Cardiac fibroblast (primary cell): ENCODE measurements around the gene SHFL.

Experiments used
- DNase-seq, 2 donors: peaks; one replicate each; pipeline versions ENCODE4 v3.0.0 to v3.0.0-alpha.2; 2010; ENCODE audit warnings: low read depth in 2 of 2
- H3K4me3 ChIP-seq, 2 donors: replicated peaks in 1 of 2; 1 replicate in 1 of 2; 2 replicates in 1 of 2; pipeline ENCODE4 v1.5.1; 2011; ENCODE audit warnings: low read depth in 2 of 2, low read length in 2 of 2, mild to moderate bottlenecking in 2 of 2, moderate library complexity in 1 of 2
- TF ChIP-seq, protein P1 (sequence below): IDR thresholded peaks from one replicate; pipeline ENCODE4 v1.5.1; 2011; ENCODE audit warnings: low read depth, mild to moderate bottlenecking, low read length, inconsistent platforms

The SHFL gene

DNA sequence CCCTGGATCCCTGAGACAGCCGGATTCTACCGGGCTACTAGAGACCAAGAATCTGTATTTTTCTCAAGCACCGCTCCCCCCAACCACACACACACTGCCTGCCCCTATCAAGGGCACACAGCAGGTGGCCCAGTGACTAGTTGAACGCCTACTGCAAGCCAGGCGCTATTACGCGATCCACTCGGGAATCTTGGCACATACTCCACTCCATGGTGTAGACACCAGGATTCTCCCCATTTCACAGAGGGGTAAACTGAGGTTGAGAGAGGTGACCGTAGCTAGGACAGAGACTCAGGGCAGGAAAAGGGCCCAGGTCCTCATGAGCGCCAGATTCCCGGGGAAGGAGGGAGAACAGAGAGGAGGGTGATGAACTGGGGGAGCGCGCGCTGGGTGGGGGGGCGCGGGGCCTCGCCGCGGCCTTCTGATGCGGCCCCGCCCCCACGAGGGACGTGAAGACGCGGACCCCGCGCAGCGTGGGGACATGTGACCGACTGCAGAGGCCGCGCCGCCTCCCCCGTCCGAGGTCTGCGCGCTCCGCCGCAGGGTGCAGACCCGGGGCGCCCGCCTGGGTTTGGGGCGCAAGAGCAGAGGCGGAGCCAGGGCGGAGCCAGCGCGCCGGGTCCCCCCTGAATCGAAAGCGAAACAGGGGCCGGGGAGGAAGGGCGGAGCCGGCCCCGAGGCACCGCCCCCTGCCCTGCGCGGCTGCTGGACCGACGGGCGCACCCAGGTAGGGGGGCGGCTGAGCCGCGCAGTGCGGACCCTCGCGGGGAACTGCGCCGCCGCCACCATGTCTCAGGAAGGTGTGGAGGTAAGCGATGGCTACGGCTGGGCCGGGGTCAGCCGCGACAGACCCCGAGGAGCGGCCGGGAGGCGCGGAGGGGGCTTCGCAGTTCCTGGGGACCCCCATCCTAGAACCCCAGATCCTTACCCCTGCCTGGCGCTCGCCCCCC is at the start of gene SHFL:
Gene SHFL, plus strand, starts transcription at position 677 of the 950 bp plus-strand sequence. Its CDS starts 111 bp downstream, at position 788.
- H3K4me3 ChIP-seq, result peak within 1 kb of the TSS; percentile 97 to 99
- peak; percentile 48 to 72 for DNase-seq
- TF ChIP-seq, protein P1, sequence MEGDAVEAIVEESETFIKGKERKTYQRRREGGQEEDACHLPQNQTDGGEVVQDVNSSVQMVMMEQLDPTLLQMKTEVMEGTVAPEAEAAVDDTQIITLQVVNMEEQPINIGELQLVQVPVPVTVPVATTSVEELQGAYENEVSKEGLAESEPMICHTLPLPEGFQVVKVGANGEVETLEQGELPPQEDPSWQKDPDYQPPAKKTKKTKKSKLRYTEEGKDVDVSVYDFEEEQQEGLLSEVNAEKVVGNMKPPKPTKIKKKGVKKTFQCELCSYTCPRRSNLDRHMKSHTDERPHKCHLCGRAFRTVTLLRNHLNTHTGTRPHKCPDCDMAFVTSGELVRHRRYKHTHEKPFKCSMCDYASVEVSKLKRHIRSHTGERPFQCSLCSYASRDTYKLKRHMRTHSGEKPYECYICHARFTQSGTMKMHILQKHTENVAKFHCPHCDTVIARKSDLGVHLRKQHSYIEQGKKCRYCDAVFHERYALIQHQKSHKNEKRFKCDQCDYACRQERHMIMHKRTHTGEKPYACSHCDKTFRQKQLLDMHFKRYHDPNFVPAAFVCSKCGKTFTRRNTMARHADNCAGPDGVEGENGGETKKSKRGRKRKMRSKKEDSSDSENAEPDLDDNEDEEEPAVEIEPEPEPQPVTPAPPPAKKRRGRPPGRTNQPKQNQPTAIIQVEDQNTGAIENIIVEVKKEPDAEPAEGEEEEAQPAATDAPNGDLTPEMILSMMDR, result no peak

DNA sequence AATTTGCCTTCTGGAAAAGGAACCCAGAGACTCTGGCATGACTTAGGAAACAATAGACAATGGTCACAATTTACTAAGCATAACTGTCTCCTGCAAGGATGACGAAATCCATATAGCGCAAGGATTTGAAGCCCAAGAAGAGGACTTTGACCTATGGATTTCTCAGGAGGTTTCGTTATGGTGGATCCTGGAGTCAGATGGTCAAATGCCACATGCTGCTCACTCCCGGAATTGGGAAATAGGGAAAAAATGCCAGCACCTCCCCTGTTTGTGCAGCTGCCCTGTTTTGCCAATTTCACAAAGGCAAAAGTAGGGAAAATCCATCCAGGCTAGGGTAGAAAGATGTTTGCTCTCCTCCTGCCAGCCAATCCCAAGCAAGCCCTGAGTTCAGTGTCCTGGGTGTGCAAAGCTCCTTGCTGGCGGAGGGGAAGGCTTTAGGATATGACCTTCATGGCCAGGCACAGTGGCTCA is 49.5 kb upstream of the SHFL start:
- DNase-seq, result peak in 1 of 2 donors; percentile 10
- TF ChIP-seq, protein P1, result no peak
- no peak overlapping the region for H3K4me3 ChIP-seq

DNA sequence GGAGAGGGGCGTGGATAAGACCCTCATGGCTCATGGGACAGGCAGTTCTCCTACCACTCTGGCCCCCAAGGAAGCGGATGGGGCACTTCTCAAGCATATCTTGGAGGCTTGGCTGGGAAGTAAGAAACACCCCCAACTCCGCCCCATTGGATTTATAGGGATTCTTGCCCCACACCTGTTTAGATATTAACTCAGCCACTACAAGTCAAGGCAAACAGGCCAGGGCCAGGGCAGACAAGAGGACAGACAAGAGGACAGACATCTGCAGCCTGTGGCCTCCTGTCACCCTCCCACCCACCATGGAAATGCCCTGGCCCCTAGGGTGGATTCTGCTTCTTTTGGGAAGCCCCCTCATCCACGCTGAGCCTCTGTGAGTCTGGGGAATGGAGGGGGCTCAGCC is 48.8 kb upstream of the SHFL start:
- TF ChIP-seq, protein P1, result no peak
- DNase-seq, result no peak

DNA sequence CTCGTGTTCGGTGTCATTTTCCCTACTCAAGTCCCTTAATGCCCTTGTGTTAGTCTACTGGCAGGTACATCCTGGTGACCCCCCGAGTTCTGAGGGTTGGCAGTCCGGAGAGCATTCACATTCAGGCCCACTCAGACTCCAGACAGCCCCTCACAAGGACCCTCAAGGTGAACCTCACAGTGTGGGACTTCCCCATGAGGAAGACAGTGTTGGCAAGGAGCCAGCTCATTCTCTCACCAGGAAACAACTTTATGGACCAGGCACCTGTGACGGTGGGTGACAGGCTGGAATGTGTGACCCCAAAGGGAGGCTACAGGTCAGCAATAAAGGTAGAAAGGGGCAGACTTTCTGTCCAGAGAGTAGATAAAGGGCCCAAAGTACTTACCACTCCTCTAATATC is 48.3 kb upstream of the SHFL start:
- TF ChIP-seq, protein P1, result no peak
- no peak for DNase-seq
- H3K4me3 ChIP-seq, result no peak overlapping the region

More for the DNA sequence above, 48.8 kb upstream of the SHFL start:
- no peak overlapping the region for H3K4me3 ChIP-seq

DNA sequence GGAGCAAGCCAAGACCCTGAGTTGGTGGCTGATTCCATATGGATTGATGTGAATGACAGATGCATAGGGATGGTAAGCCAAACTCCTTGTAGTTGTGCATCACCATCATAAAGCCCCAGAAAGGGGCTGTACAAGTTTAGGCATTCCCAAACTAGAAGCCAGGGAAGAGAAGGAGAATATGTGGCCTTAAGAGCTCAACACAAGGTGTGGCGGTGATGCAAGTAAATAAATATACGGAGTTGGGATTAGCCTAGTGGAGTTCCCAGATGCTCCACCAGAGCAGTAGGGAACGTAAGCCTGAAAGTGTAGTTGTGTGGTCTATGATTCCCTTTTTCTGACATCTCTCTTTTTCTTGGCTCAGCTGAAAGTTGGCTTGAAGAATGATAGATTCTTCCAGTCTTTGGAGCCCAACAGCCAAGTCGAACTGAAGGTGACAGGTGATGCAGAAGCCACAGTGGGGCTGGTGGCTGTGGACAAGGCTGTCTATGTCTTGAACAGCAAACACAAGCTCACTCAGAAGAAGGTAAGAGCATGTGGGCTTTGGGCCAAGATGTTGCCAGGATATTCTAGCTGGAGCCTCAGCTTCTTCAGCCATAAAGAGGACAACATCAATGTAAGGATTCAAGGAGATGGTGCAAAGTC is 42.7 kb upstream of the SHFL start:
- DNase-seq, result peak; percentile 39 to 65
- TF ChIP-seq, protein P1, result no peak
- no peak overlapping the region for H3K4me3 ChIP-seq

DNA sequence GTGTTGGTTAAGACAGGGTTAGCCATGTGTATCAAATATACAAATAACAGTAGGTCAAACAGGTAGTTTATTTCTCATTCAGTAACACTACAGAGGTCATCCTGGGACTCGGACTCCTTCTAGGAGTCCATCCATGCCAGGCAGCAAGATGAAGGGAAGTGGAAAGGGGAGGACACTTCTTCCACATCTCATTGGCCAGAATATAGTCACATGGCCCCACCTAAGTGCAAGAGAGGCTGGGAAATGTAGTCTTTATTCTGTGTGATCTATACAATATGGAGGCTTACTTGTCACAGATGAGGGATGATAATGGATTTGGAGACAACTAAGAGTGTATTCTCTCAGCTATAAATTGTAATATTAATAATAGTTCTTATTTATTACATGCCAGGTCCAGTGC is 41.7 kb upstream of the SHFL start:
- no peak overlapping the region for H3K4me3 ChIP-seq
- no peak for DNase-seq
- TF ChIP-seq, protein P1, result no peak
